Liver (tissue), 9 donors: Measurements from ENCODE around the gene PRDM5. TPM values are rescaled to one million over a fixed set of nuclear protein-coding genes. Genes with fewer than 3 reads are reported as not detected.

Source experiments
- DNase-seq: peaks from one replicate; pipeline ENCODE4 v3.0.0-alpha.2; 2017; ENCODE audit warnings: low spot score
- H3K27ac ChIP-seq, 2 donors: one replicate each; pipeline ENCODE4 v1.7.0; 2013; ENCODE audit warnings: inconsistent platforms in 2 of 2, low read length in 2 of 2, control low read depth in 1 of 2, low read depth in 1 of 2, mild to moderate bottlenecking in 1 of 2
- H3K27me3 ChIP-seq, 4 donors: one replicate each; pipeline versions ENCODE4 v1.6.1 to v1.7.0; 2013; ENCODE audit warnings: low read length in 3 of 4, inconsistent platforms in 1 of 4, mild to moderate bottlenecking in 1 of 4, moderate library complexity in 1 of 4; ENCODE audit not compliant: control insufficient read depth in 4 of 4, insufficient read depth in 4 of 4
- H3K36me3 ChIP-seq, 4 donors: one replicate each; pipeline versions ENCODE4 v1.6.1 to v1.7.0; 2013; ENCODE audit warnings: low read length in 3 of 4, mild to moderate bottlenecking in 3 of 4, low read depth in 1 of 4, moderate library complexity in 1 of 4; ENCODE audit not compliant: control insufficient read depth in 4 of 4, insufficient read depth in 3 of 4
- H3K4me1 ChIP-seq, 4 donors: one replicate each; pipeline versions ENCODE4 v1.6.1 to v1.7.0; 2013; ENCODE audit warnings: low read length in 3 of 4, mild to moderate bottlenecking in 3 of 4, moderate library complexity in 1 of 4; ENCODE audit not compliant: control insufficient read depth in 4 of 4, insufficient read depth in 4 of 4
- H3K4me3 ChIP-seq, 3 donors: one replicate each; pipeline versions ENCODE4 v1.6.1 to v1.7.0; 2013; ENCODE audit warnings: low read length in 3 of 3, control low read depth in 1 of 3, low read depth in 1 of 3, mild to moderate bottlenecking in 1 of 3
- H3K9ac ChIP-seq, 2 donors: one replicate each; pipeline ENCODE4 v1.7.0; 2013; ENCODE audit warnings: low read length in 2 of 2, mild to moderate bottlenecking in 2 of 2, moderate library complexity in 2 of 2, control low read depth in 1 of 2, low read depth in 1 of 2
- H3K9me3 ChIP-seq, 4 donors: one replicate each; pipeline versions ENCODE4 v1.6.1 to v1.7.0; 2013; ENCODE audit warnings: low read length in 3 of 4; ENCODE audit not compliant: control insufficient read depth in 4 of 4
- CTCF ChIP-seq: fragments of 150-350 bp; IDR thresholded peaks from 2 replicates; pipeline ENCODE4 v1.5.1; 2017; ENCODE audit warnings: improper control_type of control experiment, low read depth, low read length; ENCODE audit not compliant: missing input control
- EGR1 ChIP-seq, 2 donors: IDR thresholded peaks; 2 replicates each; pipeline ENCODE4 v1.6.1; 2016 to 2018; ENCODE audit warnings: antibody characterized with exemption in 2 of 2, low read depth in 2 of 2
- FOXA1 ChIP-seq: IDR thresholded peaks from 2 replicates; pipeline ENCODE4 v1.6.1; 2016; ENCODE audit warnings: antibody characterized with exemption
- FOXA2 ChIP-seq: IDR thresholded peaks from 2 replicates; pipeline ENCODE4 v1.6.1; 2016; ENCODE audit warnings: antibody characterized with exemption
- GABPA ChIP-seq, 2 donors: IDR thresholded peaks in 1 of 2; conservative IDR thresholded peaks in 1 of 2; 2 replicates each; pipeline ENCODE4 v1.6.1; 2016; ENCODE audit warnings: antibody characterized with exemption in 2 of 2, mild to moderate bottlenecking in 1 of 2, moderate library complexity in 1 of 2
- HNF4A ChIP-seq, 2 donors: conservative IDR thresholded peaks; 2 replicates each; pipeline ENCODE4 v1.6.1; 2016; ENCODE audit warnings: antibody characterized with exemption in 2 of 2, mild to moderate bottlenecking in 2 of 2
- HNF4G ChIP-seq: IDR thresholded peaks from 2 replicates; pipeline ENCODE4 v1.6.1; 2016; ENCODE audit warnings: antibody characterized with exemption
- JUND ChIP-seq, 2 donors: IDR thresholded peaks; 2 replicates each; pipeline ENCODE4 v1.6.1; 2016; ENCODE audit warnings: antibody characterized with exemption in 2 of 2
- NR2F2 ChIP-seq: IDR thresholded peaks from 2 replicates; pipeline ENCODE4 v1.6.1; 2016; ENCODE audit warnings: antibody characterized with exemption
- RAD21 ChIP-seq, 2 donors: IDR thresholded peaks; 2 replicates each; pipeline ENCODE4 v1.6.1; 2016; ENCODE audit warnings: antibody characterized with exemption in 2 of 2, mild to moderate bottlenecking in 2 of 2
- REST ChIP-seq: IDR thresholded peaks from 2 replicates; pipeline ENCODE4 v1.6.1; 2016; ENCODE audit warnings: antibody characterized with exemption, mild to moderate bottlenecking
- RXRA ChIP-seq, 2 donors: IDR thresholded peaks; 2 replicates each; pipeline ENCODE4 v1.6.1; 2017 to 2018; ENCODE audit warnings: antibody characterized with exemption in 2 of 2, mild to moderate bottlenecking in 1 of 2
- SP1 ChIP-seq: IDR thresholded peaks from 2 replicates; pipeline ENCODE4 v1.6.1; 2018; ENCODE audit warnings: antibody characterized with exemption, mild to moderate bottlenecking
- TAF1 ChIP-seq: conservative IDR thresholded peaks from 2 replicates; pipeline ENCODE4 v1.6.1; 2016; ENCODE audit warnings: antibody characterized with exemption, mild to moderate bottlenecking
- YY1 ChIP-seq: IDR thresholded peaks from 2 replicates; pipeline ENCODE4 v1.6.1; 2016; ENCODE audit warnings: antibody characterized with exemption, mild to moderate bottlenecking
- WGBS: extraction: QIAGEN DNeasy Blood & Tissue Kit; methylation state at CpG from one replicate; pipeline ENCODE4 v1.1.7; 2013; 5-methylcytosine and 5-hydroxymethylcytosine counted together
- polyA plus RNA-seq, 2 donors: library from polyadenylated mRNA; stranded (reverse) in 1 of 2; unstranded in 1 of 2; fragments of 200-250 nt in 1 of 2; fragments of >200 nt in 1 of 2; fragmentation: Nextera tagmentation in 1 of 2; extraction: Ambion mirVana in 1 of 2; gene quantifications; one replicate each; pipeline versions ENCODE4 v1.2.1 to v1.2.3, GENCODE V29; 2013 to 2015
- total RNA-seq, 2 donors: library from RNA; depleted of rRNA; stranded (reverse); fragments of >200 nt; gene quantifications; one replicate each; pipeline ENCODE4 v1.2.3, GENCODE V29; 2014
- TF ChIP-seq, protein P1 (sequence below): IDR thresholded peaks from 2 replicates; pipeline ENCODE4 v1.6.1; 2016; ENCODE audit warnings: antibody characterized with exemption
- TF ChIP-seq, protein P2 (sequence below): IDR thresholded peaks from 2 replicates; pipeline ENCODE4 v1.6.1; 2016; ENCODE audit warnings: antibody characterized with exemption
- TF ChIP-seq, protein P3 (sequence below): IDR thresholded peaks from 2 replicates; pipeline ENCODE4 v1.6.1; 2016; ENCODE audit warnings: antibody characterized with exemption
- donor health status: healthy.
- donor health status: healthy.
- donor health status: healthy.
- donor health status: healthy.
- donor health status: healthy.

PRDM5 gene
- total and polyA plus RNA-seq, 4 donors, result 0.17 to 4.0 (median 1.1) TPM

DNA sequence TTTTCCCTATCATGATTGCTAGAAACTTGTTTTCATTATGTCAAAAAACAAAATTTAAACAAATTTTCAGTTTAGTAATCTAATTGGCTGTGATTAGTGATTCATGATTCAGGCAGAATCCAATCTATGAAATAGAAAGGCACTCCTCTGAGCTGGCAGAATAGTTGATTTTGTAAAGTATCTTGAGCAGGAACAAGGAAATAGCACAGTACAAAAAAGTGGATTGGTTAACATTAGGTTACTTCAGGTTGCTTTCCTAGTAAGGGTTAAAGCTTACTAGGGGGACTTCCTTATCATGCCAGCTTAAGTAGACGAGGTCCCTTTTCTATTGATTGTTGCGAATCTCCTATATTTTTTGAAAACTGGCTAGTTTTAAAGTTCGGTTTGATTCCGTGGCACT is 43.4 kb upstream of the PRDM5 start (continued):
- TF ChIP-seq, protein P1, sequence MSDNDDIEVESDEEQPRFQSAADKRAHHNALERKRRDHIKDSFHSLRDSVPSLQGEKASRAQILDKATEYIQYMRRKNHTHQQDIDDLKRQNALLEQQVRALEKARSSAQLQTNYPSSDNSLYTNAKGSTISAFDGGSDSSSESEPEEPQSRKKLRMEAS, result no peak
- TF ChIP-seq JUND (IDR thresholded peaks at IDR 0.05), result no peak

DNA sequence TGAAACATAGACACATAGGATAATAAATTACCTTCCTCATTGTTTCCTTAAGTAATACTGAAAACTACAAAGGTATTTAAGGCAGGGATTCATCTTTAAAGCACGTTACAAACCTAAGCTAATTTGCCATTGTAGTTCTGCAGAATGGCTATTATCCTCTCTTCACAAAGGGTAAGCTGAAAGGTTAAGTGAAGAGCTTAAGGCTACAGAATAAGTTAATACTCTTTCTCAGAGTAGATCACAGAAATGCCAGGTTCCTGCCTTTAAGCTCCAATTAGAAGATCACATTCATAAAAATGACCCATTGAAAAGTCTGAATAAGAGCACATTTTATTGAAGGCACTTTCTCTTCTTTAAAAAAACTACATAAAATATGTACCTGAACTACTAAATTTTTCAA is 42.1 kb upstream of the PRDM5 start:
- H3K4me1 ChIP-seq, result no peaks in the 10 kb centered on the region
- no peak overlapping the region for H3K9ac ChIP-seq
- no peaks in the 10 kb centered on the region for H3K9me3 ChIP-seq
- no peak for DNase-seq
- peaks cover 0 to 3% (median 0%) of the 10 kb centered on the region in 4 donors for H3K27me3 ChIP-seq
- H3K4me3 ChIP-seq, result no peak overlapping the region
- no peak for TF ChIP-seq FOXA2
- no peak for TF ChIP-seq HNF4G
- no peak for TF ChIP-seq YY1
- TF ChIP-seq, protein P1, result no peak
- TF ChIP-seq JUND (IDR thresholded peaks at IDR 0.05), result no peak
- TF ChIP-seq, protein P2, sequence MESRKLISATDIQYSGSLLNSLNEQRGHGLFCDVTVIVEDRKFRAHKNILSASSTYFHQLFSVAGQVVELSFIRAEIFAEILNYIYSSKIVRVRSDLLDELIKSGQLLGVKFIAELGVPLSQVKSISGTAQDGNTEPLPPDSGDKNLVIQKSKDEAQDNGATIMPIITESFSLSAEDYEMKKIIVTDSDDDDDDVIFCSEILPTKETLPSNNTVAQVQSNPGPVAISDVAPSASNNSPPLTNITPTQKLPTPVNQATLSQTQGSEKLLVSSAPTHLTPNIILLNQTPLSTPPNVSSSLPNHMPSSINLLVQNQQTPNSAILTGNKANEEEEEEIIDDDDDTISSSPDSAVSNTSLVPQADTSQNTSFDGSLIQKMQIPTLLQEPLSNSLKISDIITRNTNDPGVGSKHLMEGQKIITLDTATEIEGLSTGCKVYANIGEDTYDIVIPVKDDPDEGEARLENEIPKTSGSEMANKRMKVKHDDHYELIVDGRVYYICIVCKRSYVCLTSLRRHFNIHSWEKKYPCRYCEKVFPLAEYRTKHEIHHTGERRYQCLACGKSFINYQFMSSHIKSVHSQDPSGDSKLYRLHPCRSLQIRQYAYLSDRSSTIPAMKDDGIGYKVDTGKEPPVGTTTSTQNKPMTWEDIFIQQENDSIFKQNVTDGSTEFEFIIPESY, result no peak
- no peak for TF ChIP-seq FOXA1
- no peak for TF ChIP-seq RAD21 (IDR thresholded peaks at IDR 0.05)
- TF ChIP-seq RXRA (IDR thresholded peaks at IDR 0.05), result no peak
- no peak for TF ChIP-seq NR2F2
- no peak for TF ChIP-seq TAF1
- no peak for TF ChIP-seq GABPA (IDR thresholded peaks at IDR 0.05 in 1 of 2, conservative IDR thresholded peaks at IDR 0.05 in 1 of 2)
- TF ChIP-seq HNF4A (conservative IDR thresholded peaks at IDR 0.05), result no peak
- TF ChIP-seq, protein P3, sequence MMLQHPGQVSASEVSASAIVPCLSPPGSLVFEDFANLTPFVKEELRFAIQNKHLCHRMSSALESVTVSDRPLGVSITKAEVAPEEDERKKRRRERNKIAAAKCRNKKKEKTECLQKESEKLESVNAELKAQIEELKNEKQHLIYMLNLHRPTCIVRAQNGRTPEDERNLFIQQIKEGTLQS, result no peak
- no peak for TF ChIP-seq CTCF
- TF ChIP-seq EGR1 (IDR thresholded peaks at IDR 0.05; ENCODE audit: low read depth in 2 of 2), result no peak
- no peak for TF ChIP-seq REST
- TF ChIP-seq SP1, result no peak
- no peak overlapping the region for H3K27ac ChIP-seq
- WGBS, result 48% methylated on average over 1 of the region's 1 CpG
- no peaks in the 10 kb centered on the region for H3K36me3 ChIP-seq
